Neural cell (in vitro differentiated cells): ENCODE measurements around the gene SRP14. TPM values are rescaled to one million over a fixed set of nuclear protein-coding genes. Genes with fewer than 3 reads are reported as not detected.
"Not testable (repeated sequence)": the region's sequence is repeated elsewhere in the genome, so short reads cannot be mapped to it uniquely, and the experiment has no call there.

Experiments used
- H2AFZ ChIP-seq: fragments of 200-600, 300-800 bp; sonication (generic), shearing (Covaris generic); 2 replicates; pipeline ENCODE4 v1.6.0; 2014; ENCODE audit warnings: low read depth, mild to moderate bottlenecking, antibody characterized with exemption, low read length, moderate library complexity
- H3F3A ChIP-seq: fragments of 200-600 bp; shearing (Covaris generic); 2 replicates; pipeline ENCODE4 v1.6.1; 2016; ENCODE audit warnings: mild to moderate bottlenecking, moderate library complexity, mixed read lengths, antibody characterized with exemption, low read length; ENCODE audit not compliant: insufficient read depth, poor library complexity, severe bottlenecking
- H3K27ac ChIP-seq: fragments of 200-600, 300-800 bp; sonication (generic), shearing (Covaris generic); 2 replicates; pipeline ENCODE4 v1.5.1; 2014; ENCODE audit warnings: mild to moderate bottlenecking, low read length, moderate library complexity
- H3K27me3 ChIP-seq: fragments of 300-800, 200-600 bp; sonication (generic), shearing (Covaris generic); 2 replicates; pipeline ENCODE4 v1.6.0; 2014; ENCODE audit warnings: mild to moderate bottlenecking, low read depth, low read length, moderate library complexity; ENCODE audit not compliant: insufficient read depth
- H3K36me3 ChIP-seq: fragments of 300-800, 200-600 bp; sonication (generic), shearing (Covaris generic); 2 replicates; pipeline ENCODE4 v1.5.1; 2014; ENCODE audit warnings: mild to moderate bottlenecking, antibody characterized with exemption, low read length, moderate library complexity; ENCODE audit not compliant: insufficient read depth
- H3K4me2 ChIP-seq: fragments of 300-800, 200-600 bp; sonication (generic), shearing (Covaris generic); 2 replicates; pipeline ENCODE4 v1.6.0; 2014; ENCODE audit warnings: mild to moderate bottlenecking, low read length
- H3K4me3 ChIP-seq: fragments of 300-800, 200-600 bp; sonication (generic), shearing (Covaris generic); 2 replicates; pipeline ENCODE4 v1.5.1; 2014; ENCODE audit warnings: mild to moderate bottlenecking, low read length, moderate library complexity
- H3K79me2 ChIP-seq: fragments of 200-600 bp; shearing (Covaris generic); replicated peaks from 2 replicates; pipeline ENCODE4 v1.6.0; 2014; ENCODE audit warnings: mild to moderate bottlenecking, low read length, moderate library complexity; ENCODE audit not compliant: insufficient read depth
- H3K9ac ChIP-seq: fragments of 300-800, 200-600 bp; sonication (generic), shearing (Covaris generic); 2 replicates; pipeline ENCODE4 v1.6.1; 2016; ENCODE audit warnings: mild to moderate bottlenecking, low read length, mixed read lengths
- H3K9me2 ChIP-seq: fragments of 200-600 bp; shearing (Covaris generic); 2 replicates; pipeline ENCODE4 v1.6.1; 2016; ENCODE audit warnings: mild to moderate bottlenecking, low read length, mixed read lengths; ENCODE audit not compliant: insufficient read depth
- H3K9me3 ChIP-seq: fragments of 200-600, 300-800 bp; sonication (generic), shearing (Covaris generic); 2 replicates; pipeline ENCODE4 v1.6.1; 2016; ENCODE audit warnings: mild to moderate bottlenecking, mixed run types, low read length, moderate library complexity, mixed read lengths
- H4K20me1 ChIP-seq: fragments of 200-600 bp; shearing (Covaris generic); 2 replicates; pipeline ENCODE4 v1.6.1; 2016; ENCODE audit warnings: mild to moderate bottlenecking, mixed run types; ENCODE audit not compliant: insufficient read depth
- EP300 ChIP-seq: fragments of 450-650 bp; conservative IDR thresholded peaks from 2 replicates; pipeline ENCODE4 v1.6.1; 2014; ENCODE audit warnings: antibody characterized with exemption, mild to moderate bottlenecking, moderate library complexity; ENCODE audit not compliant: poor library complexity, severe bottlenecking
- EZH2 ChIP-seq: fragments of 200-600, 300-800 bp; shearing (Covaris generic), sonication (generic); IDR thresholded peaks from 2 replicates; pipeline ENCODE4 v1.6.1; 2014; ENCODE audit warnings: antibody characterized with exemption, low read length, borderline replicate concordance, mild to moderate bottlenecking; ENCODE audit not compliant: insufficient read depth, poor library complexity, severe bottlenecking
- MXI1 ChIP-seq: fragments of 450-650 bp; conservative IDR thresholded peaks from 2 replicates; pipeline ENCODE4 v1.6.1; 2014; ENCODE audit warnings: antibody characterized with exemption, mild to moderate bottlenecking; ENCODE audit not compliant: poor library complexity, severe bottlenecking
- POLR2AphosphoS5 ChIP-seq: IDR thresholded peaks from 2 replicates; pipeline ENCODE4 v1.6.1; 2012
- RAD21 ChIP-seq: fragments of 450-650 bp; conservative IDR thresholded peaks from 2 replicates; pipeline ENCODE4 v1.6.1; 2014; ENCODE audit warnings: antibody characterized with exemption, mild to moderate bottlenecking, moderate library complexity
- SMC3 ChIP-seq: fragments of 450-650 bp; conservative IDR thresholded peaks from 2 replicates; pipeline ENCODE4 v1.6.1; 2014; ENCODE audit warnings: antibody characterized with exemption, mild to moderate bottlenecking, moderate library complexity; ENCODE audit not compliant: poor library complexity
- TAF1 ChIP-seq: IDR thresholded peaks from 2 replicates; pipeline ENCODE4 v1.6.1; 2012; ENCODE audit warnings: low read depth
- polyA plus RNA-seq: library from polyadenylated mRNA; depleted of rRNA; stranded (reverse); fragments of >200 nt; gene quantifications from 2 replicates; pipeline ENCODE4 v1.2.3, GENCODE V29; 2014
- TF ChIP-seq, protein P1 (sequence below): fragments of 450-650 bp; IDR thresholded peaks from 2 replicates; pipeline ENCODE4 v1.5.1; 2014; ENCODE audit warnings: antibody characterized with exemption, mild to moderate bottlenecking, moderate library complexity; ENCODE audit not compliant: poor library complexity, severe bottlenecking
- TF ChIP-seq, protein P2 (sequence below): IDR thresholded peaks from 2 replicates; pipeline ENCODE4 v1.6.1; 2012; ENCODE audit warnings: borderline replicate concordance

SRP14 gene
- polyA plus RNA-seq, 1 donor from 2014 or later, result 490 TPM

DNA sequence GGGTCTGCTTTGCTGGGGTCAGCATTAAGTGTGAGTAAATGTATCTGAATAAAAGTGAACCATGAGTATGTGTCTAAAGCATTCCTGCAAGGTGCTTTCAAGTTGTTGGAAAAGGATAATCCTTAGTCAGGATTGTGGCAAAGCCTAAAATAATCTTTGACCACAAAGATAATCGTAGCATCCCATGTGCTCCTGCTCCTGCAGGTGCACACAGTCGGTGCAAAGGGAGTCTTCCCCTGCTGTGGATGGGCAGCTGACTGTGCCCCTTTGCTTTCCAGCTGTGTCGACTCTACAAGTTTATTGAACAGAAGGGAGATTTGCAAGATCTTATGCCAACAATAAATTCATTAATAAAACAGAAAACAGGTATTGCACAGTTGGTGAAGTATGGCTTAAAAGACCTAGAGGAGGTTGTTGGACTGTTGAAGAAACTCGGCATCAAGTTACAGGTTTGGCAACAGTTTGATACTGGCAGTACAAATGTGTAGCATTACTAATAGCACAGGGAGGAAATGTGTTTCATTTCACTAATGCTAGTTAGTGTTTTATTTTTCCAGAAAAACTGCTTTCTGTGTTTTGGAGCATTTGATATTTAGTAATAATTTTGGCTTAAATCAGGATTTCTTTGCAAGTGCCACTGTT lies 22.6 kb downstream of the SRP14 start:
- Histone ChIP-seq H2AFZ (no peak overlapping the region), H4K20me1 (no peaks in the 10 kb centered on the region), H3K9me3 (peaks cover 6% of the 10 kb centered on the region), H3K27ac (no peak overlapping the region), H3K4me3 (no peak overlapping the region), H3F3A (no peaks in the 10 kb centered on the region), H3K36me3 (no peaks in the 10 kb centered on the region), H3K79me2 (no peaks in the 10 kb centered on the region), H3K27me3 (no peaks in the 10 kb centered on the region), H3K4me2 (no peak overlapping the region), H3K9ac (no peak overlapping the region), H3K9me2 (no peaks in the 10 kb centered on the region)
- TF ChIP-seq EZH2, result no peak
- TF ChIP-seq TAF1, result no peak
- no peak for TF ChIP-seq RAD21
- no peak for TF ChIP-seq MXI1
- TF ChIP-seq, protein P1, sequence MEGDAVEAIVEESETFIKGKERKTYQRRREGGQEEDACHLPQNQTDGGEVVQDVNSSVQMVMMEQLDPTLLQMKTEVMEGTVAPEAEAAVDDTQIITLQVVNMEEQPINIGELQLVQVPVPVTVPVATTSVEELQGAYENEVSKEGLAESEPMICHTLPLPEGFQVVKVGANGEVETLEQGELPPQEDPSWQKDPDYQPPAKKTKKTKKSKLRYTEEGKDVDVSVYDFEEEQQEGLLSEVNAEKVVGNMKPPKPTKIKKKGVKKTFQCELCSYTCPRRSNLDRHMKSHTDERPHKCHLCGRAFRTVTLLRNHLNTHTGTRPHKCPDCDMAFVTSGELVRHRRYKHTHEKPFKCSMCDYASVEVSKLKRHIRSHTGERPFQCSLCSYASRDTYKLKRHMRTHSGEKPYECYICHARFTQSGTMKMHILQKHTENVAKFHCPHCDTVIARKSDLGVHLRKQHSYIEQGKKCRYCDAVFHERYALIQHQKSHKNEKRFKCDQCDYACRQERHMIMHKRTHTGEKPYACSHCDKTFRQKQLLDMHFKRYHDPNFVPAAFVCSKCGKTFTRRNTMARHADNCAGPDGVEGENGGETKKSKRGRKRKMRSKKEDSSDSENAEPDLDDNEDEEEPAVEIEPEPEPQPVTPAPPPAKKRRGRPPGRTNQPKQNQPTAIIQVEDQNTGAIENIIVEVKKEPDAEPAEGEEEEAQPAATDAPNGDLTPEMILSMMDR, result no peak
- TF ChIP-seq, protein P2, sequence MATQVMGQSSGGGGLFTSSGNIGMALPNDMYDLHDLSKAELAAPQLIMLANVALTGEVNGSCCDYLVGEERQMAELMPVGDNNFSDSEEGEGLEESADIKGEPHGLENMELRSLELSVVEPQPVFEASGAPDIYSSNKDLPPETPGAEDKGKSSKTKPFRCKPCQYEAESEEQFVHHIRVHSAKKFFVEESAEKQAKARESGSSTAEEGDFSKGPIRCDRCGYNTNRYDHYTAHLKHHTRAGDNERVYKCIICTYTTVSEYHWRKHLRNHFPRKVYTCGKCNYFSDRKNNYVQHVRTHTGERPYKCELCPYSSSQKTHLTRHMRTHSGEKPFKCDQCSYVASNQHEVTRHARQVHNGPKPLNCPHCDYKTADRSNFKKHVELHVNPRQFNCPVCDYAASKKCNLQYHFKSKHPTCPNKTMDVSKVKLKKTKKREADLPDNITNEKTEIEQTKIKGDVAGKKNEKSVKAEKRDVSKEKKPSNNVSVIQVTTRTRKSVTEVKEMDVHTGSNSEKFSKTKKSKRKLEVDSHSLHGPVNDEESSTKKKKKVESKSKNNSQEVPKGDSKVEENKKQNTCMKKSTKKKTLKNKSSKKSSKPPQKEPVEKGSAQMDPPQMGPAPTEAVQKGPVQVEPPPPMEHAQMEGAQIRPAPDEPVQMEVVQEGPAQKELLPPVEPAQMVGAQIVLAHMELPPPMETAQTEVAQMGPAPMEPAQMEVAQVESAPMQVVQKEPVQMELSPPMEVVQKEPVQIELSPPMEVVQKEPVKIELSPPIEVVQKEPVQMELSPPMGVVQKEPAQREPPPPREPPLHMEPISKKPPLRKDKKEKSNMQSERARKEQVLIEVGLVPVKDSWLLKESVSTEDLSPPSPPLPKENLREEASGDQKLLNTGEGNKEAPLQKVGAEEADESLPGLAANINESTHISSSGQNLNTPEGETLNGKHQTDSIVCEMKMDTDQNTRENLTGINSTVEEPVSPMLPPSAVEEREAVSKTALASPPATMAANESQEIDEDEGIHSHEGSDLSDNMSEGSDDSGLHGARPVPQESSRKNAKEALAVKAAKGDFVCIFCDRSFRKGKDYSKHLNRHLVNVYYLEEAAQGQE, result no peak
- TF ChIP-seq SMC3, result no peak
- TF ChIP-seq POLR2AphosphoS5, result no peak
- no peak for TF ChIP-seq EP300

DNA sequence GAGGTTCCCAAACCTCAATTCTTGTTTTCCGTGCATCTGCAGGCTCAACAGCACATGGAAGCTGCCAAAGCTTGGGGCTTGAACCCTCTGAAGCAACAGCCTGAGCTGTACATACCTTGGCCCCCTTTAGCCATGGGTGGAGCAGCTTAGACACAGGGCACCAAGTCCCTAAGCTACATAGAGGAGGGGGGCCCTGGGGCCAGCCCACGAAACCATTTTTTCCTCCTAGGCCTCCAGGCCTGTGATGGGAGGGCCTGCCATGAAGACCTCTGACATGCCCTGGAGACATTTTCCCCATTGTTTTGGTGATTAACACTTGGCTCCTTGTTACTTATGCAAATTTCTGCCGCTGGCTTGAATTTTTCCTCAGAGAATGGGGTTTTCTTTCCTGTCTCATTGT lies 24.6 kb downstream of the SRP14 start:
- Histone ChIP-seq H3F3A (peaks cover 4% of the 10 kb centered on the region), H3K4me2 (no peak overlapping the region), H3K4me3 (no peak overlapping the region), H3K9me2 (no peaks in the 10 kb centered on the region), H2AFZ (no peak overlapping the region), H3K9ac (no peak overlapping the region), H3K27ac (no peak overlapping the region), H3K27me3 (no peaks in the 10 kb centered on the region), H3K36me3 (no peaks in the 10 kb centered on the region), H3K79me2 (no peaks in the 10 kb centered on the region), H4K20me1 (no peaks in the 10 kb centered on the region), H3K9me3 (peaks cover 6% of the 10 kb centered on the region)
- no peak for TF ChIP-seq MXI1
- no peak for TF ChIP-seq POLR2AphosphoS5
- TF ChIP-seq, protein P2, result no peak
- no peak for TF ChIP-seq SMC3
- no peak for TF ChIP-seq EP300
- TF ChIP-seq EZH2, result no peak
- TF ChIP-seq TAF1, result no peak
- no peak for TF ChIP-seq RAD21
- TF ChIP-seq, protein P1, result no peak

DNA sequence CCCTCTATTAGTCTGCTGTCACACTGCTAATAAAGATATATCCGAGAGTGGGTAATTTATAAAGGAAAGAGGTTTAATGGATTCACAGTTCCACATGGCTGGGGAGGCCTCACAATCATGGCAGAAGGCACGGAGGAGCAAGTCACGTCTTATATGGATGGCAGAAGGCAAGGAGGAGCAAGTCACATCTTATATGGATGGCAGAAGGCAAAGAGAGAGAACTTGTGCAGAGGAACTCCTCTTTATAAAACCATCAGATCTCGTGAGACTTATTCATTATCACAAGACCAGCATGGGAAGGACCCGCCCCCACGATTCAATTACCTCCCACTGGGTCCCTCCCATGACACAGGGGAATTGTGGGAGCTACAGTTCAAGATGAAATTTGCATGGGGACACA lies 25.6 kb downstream of the SRP14 start:
- not testable (repeated sequence) for H3K4me2 ChIP-seq, H3K36me3 ChIP-seq, H3K79me2 ChIP-seq, H3F3A ChIP-seq, H2AFZ ChIP-seq, H3K9me2 ChIP-seq, H4K20me1 ChIP-seq, H3K4me3 ChIP-seq, H3K27me3 ChIP-seq, H3K9ac ChIP-seq, H3K9me3 ChIP-seq, H3K27ac ChIP-seq
